NT2/D1 (cell line): ENCODE data around the gene CD14.

ENCODE experiments used
- SUZ12 ChIP-seq: IDR thresholded peaks from 2 replicates; pipeline ENCODE4 v1.6.1; 2011; ENCODE audit not compliant: insufficient read length, insufficient read depth; ENCODE audit errors: extremely low read depth
- YY1 ChIP-seq: IDR thresholded peaks from 2 replicates; pipeline ENCODE4 v1.6.1; 2011; ENCODE audit not compliant: insufficient read length, insufficient read depth
- ZNF274 ChIP-seq: IDR thresholded peaks from 2 replicates; pipeline ENCODE4 v1.6.1; 2011; ENCODE audit warnings: mild to moderate bottlenecking, low read depth, low read length

DNA sequence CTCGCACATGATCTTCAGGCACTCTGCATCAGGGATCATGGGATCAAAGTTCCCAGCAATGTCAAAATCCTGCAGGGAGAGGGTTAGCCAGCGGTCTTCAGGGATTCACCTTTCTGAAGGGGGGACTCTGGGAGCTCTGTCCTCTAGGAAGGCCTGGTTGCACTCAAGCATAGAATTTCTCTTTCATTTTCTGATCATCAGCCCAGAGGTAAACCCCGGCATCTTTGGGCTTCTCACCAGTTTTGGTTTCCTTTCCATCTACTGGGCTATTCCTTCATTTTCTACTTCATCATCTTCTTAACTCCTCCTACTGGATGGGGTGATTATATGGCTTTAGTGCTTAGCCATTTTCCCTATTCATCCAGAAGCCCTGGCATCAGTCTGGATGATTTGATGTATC is 45.0 kb upstream of the CD14 start:
- TF ChIP-seq SUZ12: no peak
- TF ChIP-seq YY1: no peak
- TF ChIP-seq ZNF274: no peak
